SK-N-SH treated with all-trans-retinoic acid at 6 μM for 48 hours (cell line): Measurements from ENCODE around the gene PLD5.

Experiments
- CREB5 ChIP-seq: fragments of 250-450 bp; sonication (Bioruptor Pico); IDR thresholded peaks from 2 replicates; pipeline ENCODE4 v1.5.1; 2020; ENCODE audit warnings: low read depth, mild to moderate bottlenecking, moderate library complexity
- ZNF565 ChIP-seq: fragments of 450-650 bp; formaldehyde crosslinking; conservative IDR thresholded peaks from 2 replicates; pipeline ENCODE4 v1.5.0; 2020; ENCODE audit warnings: low read depth, mild to moderate bottlenecking, moderate library complexity

GRCh38 chr1:242100921-242101320 lies 423.6 kb downstream of the PLD5 start:
- TF ChIP-seq ZNF565 (CRISPR knock-in tag) (no peak), CREB5 (CRISPR knock-in tag) (no peak)
